ENCODE results near the gene IDH1. TPM values are rescaled to one million over a fixed set of nuclear protein-coding genes. Genes with fewer than 3 reads are reported as not detected.

The IDH1 gene
- total and polyA plus RNA-seq, 10 of the 15 experiments (the other 5 are each of a cell fraction or from before 2014, with no cell fraction given), result 39.0 to 114 (median 55.0) TPM

DNA sequence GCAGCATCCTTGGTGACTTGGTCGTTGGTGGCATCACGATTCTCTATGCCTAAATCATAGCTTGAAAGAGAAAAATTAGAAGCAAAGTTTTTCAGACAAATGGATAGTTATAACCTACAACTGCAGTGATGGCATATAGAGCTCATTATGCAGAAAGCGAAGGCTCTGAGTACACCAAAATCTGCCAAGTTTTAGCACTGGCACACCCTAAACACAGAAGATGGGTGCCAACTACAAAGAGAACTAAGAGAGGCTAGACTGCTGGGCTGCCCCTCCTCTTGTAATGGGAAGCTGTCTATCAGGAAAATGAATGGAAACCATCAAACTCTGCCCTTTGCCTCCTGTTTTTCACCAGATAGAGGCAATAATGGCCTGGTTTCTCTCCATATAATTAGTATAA is 6.3 kb downstream of the IDH1 start:
- WGBS (ENCODE audit: insufficient coverage, insufficient replicate concordance, low lambda C conversion rate, missing lambda C conversion rate), result 90% methylated on average over 3 of the region's 3 CpGs
- ChIA-PET SMC1A (ENCODE audit: uncharacterized antibody, unreplicated experiment) (interaction anchor here (1.1 to 1.2 kb wide), 2 partner anchors 10 to 73 kb away, joined by 3 read pairs; no protein-coding TSS in a partner anchor), POLR2A (no interaction called here), CTCF (interaction anchor here (0.8 to 1.6 kb wide), 3 partner anchors 32 to 74 kb away, joined by 3 read pairs; no protein-coding TSS in a partner anchor), RAD21 (ENCODE audit: unreplicated experiment) (no interaction called here)
- intact Hi-C loops (cut with micrococcal nuclease; ENCODE audit: unreplicated experiment) (no loop called here), in situ Hi-C loops (cut with MboI) (no loop called here)
- Histone ChIP-seq H3K9me3 (replicated peaks; ENCODE audit: control insufficient read depth, insufficient read depth, low read length) (no peaks in the 10 kb centered on the region), H3K9ac (ENCODE audit: control insufficient read depth, insufficient read depth, low read length) (no peak overlapping the region), H3K4me1 (ENCODE audit: control insufficient read depth, insufficient read depth, low read length) (no peaks in the 10 kb centered on the region), H3K27ac (ENCODE audit: control insufficient read depth, insufficient read depth) (no peak overlapping the region), H3K27me3 (replicated peaks in 1 of 2; ENCODE audit: control insufficient read depth in 2 of 2, insufficient read depth in 2 of 2, low read length in 1 of 2) (no peaks in the 10 kb centered on the region), H3K36me3 (ENCODE audit: control insufficient read depth in 2 of 2, insufficient read depth in 2 of 2, low read length in 1 of 2) (peaks cover 2 to 29% of the 10 kb centered on the region in 2 experiments), H4K20me1 (ENCODE audit: control insufficient read depth, insufficient read depth) (no peaks in the 10 kb centered on the region), H3K4me2 (ENCODE audit: control insufficient read depth, insufficient read depth) (no peak overlapping the region), H3K79me2 (ENCODE audit: control insufficient read depth, insufficient read depth, low read length) (peaks cover 2% of the 10 kb centered on the region), H2AFZ (ENCODE audit: control insufficient read depth, low read depth, low read length) (no peak overlapping the region), H3K4me3 (no peak overlapping the region)
- BruUV-seq (replicated peaks), result no TSS peak
- FAIRE-seq (no peak), DNase-seq (ENCODE audit: low read depth, low spot score) (no peak), ATAC-seq (no peak)
- TF ChIP-seq STAT1 (conservative IDR thresholded peaks at IDR 0.05) (no peak), TCF12 (IDR thresholded peaks at IDR 0.05; ENCODE audit: low read depth, low read length) (no peak), SUZ12 (IDR thresholded peaks at IDR 0.05; ENCODE audit: unreplicated experiment) (no peak), ZZZ3 (IDR thresholded peaks at IDR 0.05; ENCODE audit: control insufficient read depth, insufficient read length, low read depth) (no peak), RB1 (IDR thresholded peaks at IDR 0.05; ENCODE audit: borderline replicate concordance) (no peak), MEF2B (IDR thresholded peaks at IDR 0.05; ENCODE audit: partially characterized antibody, poor library complexity, severe bottlenecking) (no peak), MLLT1 (IDR thresholded peaks at IDR 0.05) (no peak), RBBP5 (conservative IDR thresholded peaks at IDR 0.05) (no peak), RELB (IDR thresholded peaks at IDR 0.05; ENCODE audit: low read depth) (no peak), BHLHE40 (IDR thresholded peaks at IDR 0.05; ENCODE audit: borderline replicate concordance in 1 of 2, low read depth in 2 of 2, low read length in 1 of 2) (no peak), ETV6 (conservative IDR thresholded peaks at IDR 0.05 in 1 of 2, IDR thresholded peaks at IDR 0.05 in 1 of 2; ENCODE audit: borderline replicate concordance in 1 of 2, low read depth in 1 of 2) (no peak), USF1 (IDR thresholded peaks at IDR 0.05; ENCODE audit: borderline replicate concordance, extremely low read length, insufficient read depth, low read depth, low read length) (no peak), RCOR1 (conservative IDR thresholded peaks at IDR 0.05; ENCODE audit: low read depth, low read length) (no peak), MTA3 (IDR thresholded peaks at IDR 0.05; ENCODE audit: borderline replicate concordance, low read length) (no peak), CHD4 (IDR thresholded peaks at IDR 0.05) (no peak), HDAC6 (IDR thresholded peaks at IDR 0.05; ENCODE audit: unreplicated experiment) (no peak), RELA (IDR thresholded peaks at IDR 0.05; ENCODE audit: borderline replicate concordance, partially characterized antibody) (no peak)
- TF ChIP-seq, protein P1, sequence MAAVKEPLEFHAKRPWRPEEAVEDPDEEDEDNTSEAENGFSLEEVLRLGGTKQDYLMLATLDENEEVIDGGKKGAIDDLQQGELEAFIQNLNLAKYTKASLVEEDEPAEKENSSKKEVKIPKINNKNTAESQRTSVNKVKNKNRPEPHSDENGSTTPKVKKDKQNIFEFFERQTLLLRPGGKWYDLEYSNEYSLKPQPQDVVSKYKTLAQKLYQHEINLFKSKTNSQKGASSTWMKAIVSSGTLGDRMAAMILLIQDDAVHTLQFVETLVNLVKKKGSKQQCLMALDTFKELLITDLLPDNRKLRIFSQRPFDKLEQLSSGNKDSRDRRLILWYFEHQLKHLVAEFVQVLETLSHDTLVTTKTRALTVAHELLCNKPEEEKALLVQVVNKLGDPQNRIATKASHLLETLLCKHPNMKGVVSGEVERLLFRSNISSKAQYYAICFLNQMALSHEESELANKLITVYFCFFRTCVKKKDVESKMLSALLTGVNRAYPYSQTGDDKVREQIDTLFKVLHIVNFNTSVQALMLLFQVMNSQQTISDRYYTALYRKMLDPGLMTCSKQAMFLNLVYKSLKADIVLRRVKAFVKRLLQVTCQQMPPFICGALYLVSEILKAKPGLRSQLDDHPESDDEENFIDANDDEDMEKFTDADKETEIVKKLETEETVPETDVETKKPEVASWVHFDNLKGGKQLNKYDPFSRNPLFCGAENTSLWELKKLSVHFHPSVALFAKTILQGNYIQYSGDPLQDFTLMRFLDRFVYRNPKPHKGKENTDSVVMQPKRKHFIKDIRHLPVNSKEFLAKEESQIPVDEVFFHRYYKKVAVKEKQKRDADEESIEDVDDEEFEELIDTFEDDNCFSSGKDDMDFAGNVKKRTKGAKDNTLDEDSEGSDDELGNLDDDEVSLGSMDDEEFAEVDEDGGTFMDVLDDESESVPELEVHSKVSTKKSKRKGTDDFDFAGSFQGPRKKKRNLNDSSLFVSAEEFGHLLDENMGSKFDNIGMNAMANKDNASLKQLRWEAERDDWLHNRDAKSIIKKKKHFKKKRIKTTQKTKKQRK (IDR thresholded peaks at IDR 0.05; ENCODE audit: low read depth, low read length), result no peak
